ENCODE measurements around the gene MRFAP1.
"Not testable (repeated sequence)": the region's sequence is repeated elsewhere in the genome, so short reads cannot be mapped to it uniquely, and the experiment has no call there.

Gene MRFAP1

DNA sequence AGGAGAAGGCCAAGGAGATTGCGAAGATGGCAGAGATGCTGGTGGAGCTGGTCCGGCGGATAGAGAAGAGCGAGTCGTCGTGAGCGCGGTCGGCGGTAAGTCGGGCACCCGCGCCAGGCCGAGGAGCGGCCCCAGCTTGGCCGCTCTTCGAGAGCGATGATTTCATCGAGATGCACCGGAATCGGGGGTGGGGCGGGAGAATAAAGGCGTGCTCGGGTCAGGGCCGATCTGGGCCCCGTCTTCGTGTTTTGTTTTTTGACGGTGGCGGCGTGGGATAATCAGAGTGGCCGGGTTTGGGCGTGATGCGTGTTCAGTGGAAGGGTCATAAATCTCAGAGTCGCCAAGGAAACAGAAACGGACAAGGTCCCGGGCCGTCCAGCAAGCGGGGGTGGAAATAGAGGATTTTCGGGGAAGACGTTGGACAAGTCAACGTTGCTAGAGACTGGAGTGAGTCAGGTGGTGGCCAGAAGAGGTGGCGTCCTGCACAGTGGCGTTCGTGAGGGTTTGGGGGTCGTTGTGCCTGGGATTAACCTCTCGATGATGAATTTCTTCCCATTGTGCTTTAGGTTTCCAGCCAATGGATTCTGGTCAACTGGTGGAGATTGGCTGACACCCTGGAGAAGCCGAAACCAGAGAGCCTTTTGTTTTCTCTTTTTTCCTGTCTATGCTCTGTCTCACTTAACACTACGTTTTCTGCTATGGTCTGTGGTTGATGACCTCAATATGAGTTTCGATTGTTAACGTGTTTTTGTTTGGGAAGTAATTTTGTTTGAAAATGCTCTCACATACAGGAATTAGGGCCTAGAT is 882 bp downstream of the MRFAP1 start:
- DNase-seq: peak; percentile 64

GRCh38 chr4:6641971-6642320 is 1.5 kb downstream of the MRFAP1 start:
- no peak for DNase-seq

GRCh38 chr4:6643141-6643847 is 2.8 kb downstream of the MRFAP1 start:
- DNase-seq: no peak

DNA sequence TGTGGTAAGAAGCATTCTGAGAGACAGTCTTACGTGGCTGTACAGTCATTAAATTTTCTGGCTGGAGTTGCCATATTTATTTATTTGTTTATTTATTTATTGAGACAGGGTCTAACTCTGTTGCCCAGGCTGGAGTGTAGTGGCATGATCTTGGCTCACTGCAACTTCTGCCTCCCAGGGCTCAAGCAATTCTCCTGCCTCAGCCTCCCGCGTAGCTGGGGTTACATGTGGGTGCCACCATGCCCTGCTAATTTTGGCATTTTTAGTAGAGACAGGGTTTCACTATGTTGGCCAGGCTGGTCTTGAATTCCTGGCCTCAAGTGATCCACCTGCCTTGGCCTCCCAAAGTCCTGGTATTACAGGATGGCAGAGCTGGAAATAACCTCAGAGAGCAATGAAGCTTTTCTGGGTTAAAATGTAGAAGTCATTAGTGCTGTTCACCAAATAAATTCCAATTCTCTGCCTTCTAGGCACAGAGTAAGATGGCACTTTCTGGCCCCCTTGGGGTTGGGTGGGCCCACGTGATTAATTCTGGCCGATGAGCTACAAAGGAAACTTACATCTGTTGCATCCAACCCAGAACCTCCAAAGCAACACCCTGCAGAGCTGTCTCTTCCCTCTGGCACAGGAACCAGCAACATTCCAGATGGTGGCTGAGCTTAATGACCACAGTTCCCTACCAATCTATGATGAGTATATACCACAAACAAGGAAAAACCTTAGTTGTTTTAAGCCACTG is 4.5 kb downstream of the MRFAP1 start:
- DNase-seq: no peak

DNA sequence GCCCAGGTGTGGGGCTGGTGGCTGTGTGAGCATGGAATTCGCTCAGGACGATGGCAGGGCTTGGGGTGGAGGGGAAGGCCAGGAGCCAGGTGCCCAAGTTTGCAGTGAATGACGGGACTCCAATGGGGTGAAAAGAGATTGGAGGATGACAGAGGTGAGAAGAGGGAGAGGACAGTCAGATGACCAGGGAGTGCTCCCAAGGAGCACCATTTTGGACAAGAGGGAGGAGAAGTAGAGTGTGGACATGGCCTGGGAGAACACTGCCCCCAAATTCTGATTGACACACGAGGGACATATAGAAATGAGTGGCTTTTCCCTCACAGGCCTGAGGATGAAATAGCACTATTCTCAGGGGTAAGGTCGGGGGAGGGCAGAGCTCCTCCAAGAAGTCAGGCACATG is 6.7 kb downstream of the MRFAP1 start:
- DNase-seq: no peak

DNA sequence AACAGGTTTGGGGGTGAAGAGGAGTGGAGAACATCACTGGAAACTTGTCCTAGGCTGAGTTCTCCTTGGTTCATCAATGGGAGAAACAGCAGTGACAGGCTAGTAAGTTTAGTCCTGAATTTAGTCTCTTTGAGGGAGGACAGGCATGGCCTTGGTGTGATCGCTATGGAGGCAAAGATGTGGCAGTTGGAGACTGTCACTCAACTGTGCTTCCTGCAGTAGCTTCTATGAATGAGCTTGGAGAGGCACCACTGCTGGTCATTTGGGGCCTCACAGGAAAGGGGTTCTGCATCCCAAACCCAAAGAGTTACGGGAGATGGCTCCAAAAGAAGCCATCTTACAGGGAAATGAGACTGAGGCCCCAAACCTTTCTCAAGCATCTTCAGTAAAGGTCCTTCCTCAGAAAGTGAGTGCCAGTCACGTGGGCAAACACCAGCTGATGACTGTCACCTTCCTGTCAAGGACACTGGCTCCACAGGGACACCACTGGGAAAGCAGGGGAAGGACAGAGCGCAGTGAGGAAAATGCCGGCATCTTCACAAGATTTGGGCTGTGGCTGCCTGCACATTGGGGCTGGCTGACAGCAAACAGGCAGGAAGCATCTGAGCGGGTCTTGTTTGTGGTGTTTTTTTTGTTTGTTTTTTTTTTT is 7.2 kb downstream of the MRFAP1 start:
- DNase-seq: no peak

DNA sequence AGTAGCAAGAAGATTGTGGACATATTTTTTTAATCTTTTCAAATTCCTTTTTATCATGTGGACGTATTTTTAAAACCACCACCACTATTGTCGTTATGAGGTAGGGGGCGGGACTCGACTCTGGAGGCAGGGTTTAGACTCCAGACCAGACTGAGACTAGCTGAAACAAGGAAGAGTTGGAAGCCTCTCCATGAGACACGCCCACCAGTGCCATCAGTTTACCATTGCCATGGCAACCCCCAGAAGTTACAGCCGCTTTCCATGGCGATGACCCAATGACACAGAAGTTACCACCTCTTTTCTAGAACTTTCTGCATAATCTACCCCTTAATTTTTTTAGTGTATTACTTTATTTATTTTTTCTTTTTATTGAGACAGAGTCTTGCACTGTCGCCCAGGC is 8.7 kb downstream of the MRFAP1 start:
- no peak for DNase-seq

- not testable (repeated sequence) for DNase-seq
These were observed 13.7 kb downstream of the MRFAP1 start for GRCh38 chr4:6654211-6654610.

DNA sequence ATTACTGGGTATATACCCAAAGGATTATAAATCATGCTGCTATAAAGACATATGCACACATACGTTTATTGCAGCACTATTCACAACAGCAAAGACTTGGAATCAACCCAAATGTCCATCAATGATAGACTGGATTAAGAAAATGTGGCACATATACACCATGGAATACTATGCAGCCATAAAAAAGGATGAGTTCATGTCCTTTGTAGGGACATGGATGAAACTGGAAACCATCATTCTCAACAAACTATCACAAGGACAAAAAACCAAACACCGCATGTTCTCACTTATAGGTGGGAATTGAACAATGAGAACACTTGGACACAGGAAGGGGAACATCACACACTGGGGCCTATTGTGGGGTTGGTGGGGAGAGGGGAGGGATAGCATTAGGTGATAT is 14.8 kb downstream of the MRFAP1 start:
- not testable (repeated sequence) for DNase-seq

DNA sequence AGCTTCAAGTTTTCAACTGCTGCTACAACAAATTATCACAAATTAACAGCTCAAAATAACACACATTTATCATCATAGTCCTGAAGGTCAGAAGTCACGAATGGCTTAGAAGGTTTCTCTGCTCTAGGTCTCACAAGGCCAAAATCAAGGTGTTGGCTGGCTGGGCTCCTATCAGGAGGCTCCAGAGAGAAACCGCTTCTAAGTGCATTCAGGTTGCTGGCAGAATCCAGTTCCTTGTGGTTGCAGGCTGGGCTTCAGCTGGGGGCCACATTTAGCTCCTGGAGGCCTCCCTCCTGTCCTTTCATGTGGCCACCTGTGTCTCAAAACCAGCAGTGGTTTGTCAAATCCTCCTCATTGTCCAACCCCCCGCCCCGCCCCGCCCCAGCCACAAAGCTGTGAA is 15.4 kb downstream of the MRFAP1 start:
- DNase-seq: no peak

- DNase-seq: no peak
These were observed 17.0 kb downstream of the MRFAP1 start for GRCh38 chr4:6657242-6658208.

DNA sequence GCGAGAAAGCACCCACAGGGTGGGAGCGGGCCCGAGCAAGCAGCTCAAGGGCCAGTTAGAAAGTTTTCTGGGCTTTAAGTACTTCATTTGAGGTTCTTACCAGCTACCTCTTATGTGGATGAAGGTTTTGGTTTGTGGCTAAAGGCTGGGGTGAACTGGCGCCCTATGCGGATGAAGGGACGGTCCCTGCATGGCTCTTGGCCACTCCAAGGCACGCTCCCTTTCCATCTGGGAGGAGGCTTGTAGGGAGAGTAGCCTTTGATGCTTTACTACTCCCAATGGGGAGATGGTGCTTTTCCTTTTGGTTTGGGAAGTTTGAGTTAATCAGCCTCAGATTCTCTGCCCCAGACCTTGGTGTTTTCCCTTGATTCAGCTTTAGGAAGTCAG is 17.7 kb downstream of the MRFAP1 start:
- no peak for DNase-seq

DNA sequence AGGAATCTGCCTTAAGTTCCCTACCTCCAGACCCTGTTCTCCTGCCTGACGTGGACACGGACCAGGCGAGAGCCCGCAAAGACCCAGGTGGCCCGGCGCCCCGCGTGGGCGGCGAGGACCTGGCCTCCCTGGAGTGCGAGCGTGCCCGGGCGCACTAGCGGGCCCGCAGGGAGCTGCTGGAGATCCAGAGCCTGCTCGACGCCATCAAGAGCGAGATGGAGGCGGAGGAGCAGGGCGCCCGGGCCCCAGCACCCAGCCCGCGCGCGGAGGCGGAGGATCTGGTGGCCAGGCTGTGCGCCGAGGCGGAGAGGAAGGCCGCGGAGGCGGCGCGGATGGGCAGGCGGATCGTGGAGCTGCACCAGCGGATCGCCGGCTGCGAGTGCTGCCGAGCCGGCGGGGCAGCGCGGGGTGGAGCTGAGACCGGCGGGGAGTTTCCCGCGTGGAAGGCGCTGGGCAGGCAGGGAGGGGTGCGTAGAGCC is 18.2 kb downstream of the MRFAP1 start:
- no peak for DNase-seq

GRCh38 chr4:6659897-6660296 is 19.4 kb downstream of the MRFAP1 start:
- no peak for DNase-seq

DNA sequence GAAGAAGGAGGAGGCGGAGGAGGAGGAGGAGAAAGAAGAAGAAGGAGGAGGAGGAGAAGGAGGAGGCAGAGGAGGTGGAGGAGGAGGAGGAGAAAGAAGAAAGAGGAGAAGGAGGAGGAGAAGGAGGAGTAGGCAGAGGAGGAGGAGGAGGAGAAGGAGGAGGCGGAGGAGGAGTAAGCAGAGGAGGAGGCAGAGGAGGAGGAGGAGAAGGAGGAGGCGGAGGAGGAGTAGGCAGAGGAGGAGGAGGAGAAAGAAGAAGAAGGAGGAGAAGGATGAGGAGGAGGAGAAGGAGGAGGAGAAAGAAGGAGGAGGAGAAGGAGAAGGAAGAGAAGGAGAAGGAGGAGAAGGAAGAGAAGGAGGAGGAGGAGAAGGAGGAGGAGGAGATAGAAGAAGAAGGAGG is 19.9 kb downstream of the MRFAP1 start:
- DNase-seq: no peak

GRCh38 chr4:6662591-6662990 is 22.1 kb downstream of the MRFAP1 start:
- no peak for DNase-seq

DNA sequence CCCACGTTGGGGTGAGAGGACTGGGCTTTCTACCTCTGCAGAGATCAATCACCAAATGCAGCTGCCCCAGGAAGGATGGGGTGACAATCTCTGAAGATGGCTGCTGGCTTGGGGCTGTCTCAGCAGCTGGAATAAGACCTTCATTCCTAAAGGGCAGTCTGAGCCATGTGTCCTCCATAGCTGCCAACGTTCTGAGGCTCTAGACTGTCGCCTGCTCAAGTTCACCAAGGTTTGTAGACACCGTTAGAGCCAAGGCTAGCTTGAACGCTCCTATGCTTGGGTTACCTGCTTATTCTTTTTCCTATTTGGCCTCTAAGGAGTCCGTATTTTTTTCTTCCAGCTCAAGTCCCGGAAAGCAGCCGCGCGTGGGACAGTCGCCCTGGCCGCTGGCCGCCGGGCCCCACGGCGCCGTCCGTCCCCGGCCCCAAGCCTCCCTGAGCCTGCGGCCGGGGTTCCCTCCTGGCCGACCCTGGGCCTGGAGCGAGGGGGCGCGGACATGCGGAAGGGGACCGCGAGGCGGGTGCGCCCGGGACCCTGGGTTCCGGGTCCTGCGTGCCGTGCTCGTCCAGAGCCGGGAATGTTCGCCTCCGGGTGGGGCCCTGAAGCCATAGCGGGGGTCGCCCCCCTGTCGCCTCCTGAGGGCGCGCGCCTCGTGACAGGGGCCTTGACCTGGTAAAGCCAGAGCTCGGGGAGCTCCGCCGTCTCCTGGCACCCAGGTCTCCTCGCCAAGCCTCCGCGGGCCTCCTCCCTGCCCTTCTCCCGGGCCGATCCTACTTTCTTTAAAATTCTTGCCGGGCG is 23.3 kb downstream of the MRFAP1 start:
- no peak for DNase-seq

DNA sequence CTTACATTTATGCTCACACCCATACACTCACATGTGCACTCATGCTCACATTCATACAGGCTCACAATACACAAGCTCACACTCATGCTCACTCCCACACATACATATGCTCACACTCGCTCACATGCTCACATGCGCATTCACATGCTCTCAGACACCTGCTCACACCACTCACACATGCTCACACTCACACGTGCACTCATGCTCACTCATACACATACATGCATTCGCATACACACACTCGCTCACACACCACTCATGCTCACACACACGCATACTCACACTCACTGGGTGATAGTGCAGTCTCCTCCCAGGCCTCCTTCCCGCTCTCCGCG is 24.8 kb downstream of the MRFAP1 start:
- no peak for DNase-seq

GRCh38 chr4:6668391-6668790 is 27.9 kb downstream of the MRFAP1 start:
- DNase-seq: no peak

- DNase-seq: no peak
These were observed 31.2 kb downstream of the MRFAP1 start for GRCh38 chr4:6671648-6672047.

DNA sequence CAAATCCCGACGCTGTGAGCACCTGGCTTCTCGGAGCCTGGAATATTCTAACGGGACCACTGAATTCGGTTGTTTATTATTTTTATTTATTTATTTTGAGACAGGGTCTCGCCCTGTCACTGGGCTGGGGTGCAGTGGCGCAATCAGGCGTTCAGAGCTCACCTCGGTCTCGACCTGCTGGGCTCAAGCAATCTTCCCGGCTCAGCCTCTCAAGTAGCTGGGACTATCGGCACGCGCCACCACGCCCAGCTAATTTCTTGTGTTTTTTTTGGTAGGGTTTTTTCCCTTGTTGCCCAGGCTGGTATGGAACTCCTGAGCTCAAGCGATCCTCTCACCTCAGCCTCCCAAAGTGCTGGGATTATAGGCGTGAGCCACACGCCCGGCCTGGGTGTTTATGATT is 31.6 kb downstream of the MRFAP1 start:
- DNase-seq: no peak
